SK-N-MC (cell line): ENCODE data around the gene ANKRD17.
A peak's percentile ranks its signal among the peaks of the same experiment; 100 is the strongest.

Experiments used
- DNase-seq: peaks from one replicate; pipeline ENCODE4 v3.0.0-alpha.2; 2011; ENCODE audit warnings: low read depth, low spot score
- H3K27ac ChIP-seq: fragments of 200-600 bp; sonication (generic); 2 replicates; pipeline ENCODE4 v1.5.1; 2016; ENCODE audit warnings: mixed run types
- H3K36me3 ChIP-seq: fragments of 200-600 bp; sonication (generic); 2 replicates; pipeline ENCODE4 v1.6.1; 2017; ENCODE audit warnings: antibody characterized with exemption, low read length, mixed read lengths; ENCODE audit not compliant: insufficient read depth
- H3K4me3 ChIP-seq: fragments of 200-600 bp; sonication (generic); 2 replicates; pipeline ENCODE4 v1.5.1; 2016
- H3K9ac ChIP-seq: fragments of 200-600 bp; sonication (generic); 2 replicates; pipeline ENCODE4 v1.8.0; 2017; ENCODE audit warnings: mixed run types, mixed read lengths; ENCODE audit not compliant: insufficient read length
- H3K9me3 ChIP-seq: fragments of 200-600 bp; sonication (generic); 2 replicates; pipeline ENCODE4 v1.6.1; 2017; ENCODE audit warnings: low read depth, mild to moderate bottlenecking, antibody characterized with exemption, low read length, moderate library complexity, mixed read lengths
- EZH2 ChIP-seq: fragments of 200-600 bp; sonication (generic); IDR thresholded peaks from one replicate; pipeline ENCODE4 v1.6.1; 2017; ENCODE audit warnings: antibody characterized with exemption
- FOXP2 ChIP-seq: optimal IDR thresholded peaks from 2 replicates; pipeline ENCODE3; 2011; ENCODE audit warnings: mild to moderate bottlenecking, moderate library complexity; ENCODE audit not compliant: insufficient read depth; ENCODE audit errors: extremely low read length, control extremely low read depth
- POLR2AphosphoS5 ChIP-seq: IDR thresholded peaks from 2 replicates; pipeline ENCODE4 v1.6.1; 2012; ENCODE audit warnings: mild to moderate bottlenecking, low read depth, low read length, borderline replicate concordance

Gene ANKRD17

DNA sequence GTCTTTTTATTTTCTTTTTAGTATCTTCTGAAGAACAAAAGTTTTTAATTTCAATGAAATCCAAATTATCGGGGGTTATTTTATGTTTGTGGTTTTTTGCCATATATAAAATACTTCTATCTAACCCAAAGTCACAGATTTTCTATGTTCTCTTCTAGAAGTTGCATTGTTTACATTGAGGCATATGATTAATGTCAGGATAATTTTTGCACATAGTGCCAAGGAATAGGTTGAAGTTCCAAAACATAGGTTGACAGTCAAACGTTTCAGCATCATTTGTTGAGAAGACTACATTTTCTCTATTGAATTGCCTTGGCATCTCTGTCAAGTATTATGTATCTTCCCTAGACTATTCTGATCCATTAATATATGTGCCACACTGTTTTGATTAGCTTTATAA lies 64.5 kb downstream of the ANKRD17 start:
- Histone ChIP-seq H3K4me3 (no peak overlapping the region), H3K36me3 (peaks cover 55% of the 10 kb centered on the region), H3K9ac (no peak overlapping the region), H3K9me3 (0 out of 2 replicates have a peak, but pooled peaks cover 3% of the 10 kb centered on the region), H3K27ac (no peak overlapping the region)
- TF ChIP-seq EZH2 (no peak), FOXP2 (no peak), POLR2AphosphoS5 (no peak)
- DNase-seq, result no peak

DNA sequence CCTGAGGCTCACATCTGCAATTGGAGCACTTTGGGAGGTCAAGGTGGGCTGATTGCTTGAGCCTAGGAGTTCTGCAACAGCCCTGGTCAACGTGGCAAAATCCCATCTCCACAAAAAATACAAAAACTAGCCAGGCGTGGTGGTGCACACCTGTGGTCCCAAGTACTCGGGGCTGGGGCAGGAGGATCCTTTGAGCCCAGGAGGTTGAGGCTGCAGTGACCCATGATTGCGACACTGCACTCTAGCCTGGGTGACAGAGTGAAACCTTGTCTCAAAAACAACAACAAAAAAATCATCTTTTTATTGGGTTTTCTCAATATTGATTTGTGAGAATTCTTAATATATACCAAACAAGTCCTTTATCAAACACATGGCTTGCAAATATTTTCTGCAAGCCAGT lies 64.9 kb downstream of the ANKRD17 start:
- H3K27ac ChIP-seq, result no peak overlapping the region
- H3K9ac ChIP-seq, result no peak overlapping the region
- no peak overlapping the region for H3K4me3 ChIP-seq
- no peak for TF ChIP-seq EZH2
- TF ChIP-seq FOXP2, result no peak
- no peak for TF ChIP-seq POLR2AphosphoS5
- 0 out of 2 replicates have a peak, but pooled peaks cover 3% of the 10 kb centered on the region for H3K9me3 ChIP-seq
- H3K36me3 ChIP-seq, result peaks cover 55% of the 10 kb centered on the region
- DNase-seq, result no peak

DNA sequence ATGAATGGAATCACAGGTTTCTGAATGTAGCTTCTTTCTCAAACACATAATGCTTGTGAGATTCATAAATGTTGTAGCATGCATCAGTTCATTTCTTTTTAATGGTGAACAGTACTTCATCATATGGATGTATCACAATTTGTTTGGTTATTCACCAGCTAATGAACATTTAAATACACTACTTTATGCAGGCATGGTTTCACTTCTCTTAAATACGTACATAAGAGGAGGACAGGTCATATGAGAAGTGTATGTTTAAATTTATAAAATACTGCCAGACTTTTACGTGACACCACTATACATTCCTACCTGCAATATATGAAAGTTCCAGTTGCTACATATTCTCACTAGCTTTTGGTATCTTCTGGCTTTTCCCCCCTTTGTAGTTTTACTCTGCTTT lies 65.4 kb downstream of the ANKRD17 start:
- Histone ChIP-seq H3K9me3 (0 out of 2 replicates have a peak, but pooled peaks cover 3% of the 10 kb centered on the region), H3K27ac (no peak overlapping the region), H3K9ac (no peak overlapping the region), H3K4me3 (no peak overlapping the region), H3K36me3 (peaks cover 55% of the 10 kb centered on the region)
- TF ChIP-seq EZH2 (no peak), FOXP2 (no peak), POLR2AphosphoS5 (no peak)
- DNase-seq, result no peak

DNA sequence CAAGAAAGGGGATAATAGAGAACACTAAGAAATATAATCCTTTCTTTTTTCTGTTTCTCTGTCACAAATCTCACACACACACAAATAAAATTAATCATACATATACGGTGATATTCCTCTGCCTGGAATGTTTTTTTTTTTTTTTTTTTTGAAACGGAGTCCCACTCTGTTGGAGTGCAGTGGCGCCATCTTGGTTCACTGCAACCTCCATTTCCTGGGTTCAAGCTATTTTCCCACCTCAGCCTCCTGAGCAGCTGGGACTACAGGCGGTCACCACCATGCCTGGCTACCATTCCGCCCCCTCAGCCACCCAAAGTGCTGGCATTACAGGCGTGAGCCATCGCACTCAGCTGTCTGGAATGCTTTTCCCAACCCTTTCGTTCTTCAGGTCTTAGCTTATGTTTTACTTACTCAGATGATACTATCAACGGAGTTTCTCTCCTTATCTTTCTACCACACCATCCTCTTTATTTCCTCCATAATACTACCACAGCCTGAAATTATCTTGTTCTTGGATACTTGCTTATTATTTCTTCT lies 69.3 kb downstream of the ANKRD17 start:
- Histone ChIP-seq H3K9me3 (0 out of 2 replicates have a peak, but pooled peaks cover 5% of the 10 kb centered on the region), H3K4me3 (no peak overlapping the region), H3K9ac (no peak overlapping the region), H3K27ac (no peak overlapping the region), H3K36me3 (peaks cover 67% of the 10 kb centered on the region)
- no peak for TF ChIP-seq EZH2
- no peak for TF ChIP-seq FOXP2
- TF ChIP-seq POLR2AphosphoS5, result no peak
- no peak for DNase-seq

DNA sequence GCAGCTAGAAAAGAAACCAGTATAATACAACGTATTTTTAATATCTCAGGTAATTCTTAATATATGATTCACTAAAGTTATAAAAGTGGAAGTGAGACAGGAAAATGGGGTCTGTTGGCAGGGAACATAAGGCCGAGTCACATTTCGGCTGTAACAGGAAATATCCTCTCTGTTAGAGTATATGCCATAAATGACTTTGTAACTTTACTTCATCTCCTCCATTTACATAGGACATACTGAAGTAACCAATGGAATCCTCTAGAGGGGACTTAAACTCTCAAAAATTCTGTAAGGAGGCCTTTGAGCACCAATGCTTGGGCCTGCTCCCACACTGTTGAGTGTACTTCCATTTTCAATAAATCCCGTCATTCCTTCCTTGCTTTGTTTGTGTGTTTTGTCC lies 71.3 kb downstream of the ANKRD17 start:
- H3K9me3 ChIP-seq, result 0 out of 2 replicates have a peak, but pooled peaks cover 5% of the 10 kb centered on the region
- DNase-seq, result no peak
- H3K9ac ChIP-seq, result no peak overlapping the region
- no peak overlapping the region for H3K4me3 ChIP-seq
- H3K36me3 ChIP-seq, result peaks cover 77% of the 10 kb centered on the region
- H3K27ac ChIP-seq, result peak overlapping the region; percentile 3; the same call in 1 of the 2 replicates
- TF ChIP-seq EZH2, result no peak
- no peak for TF ChIP-seq FOXP2
- TF ChIP-seq POLR2AphosphoS5, result no peak

DNA sequence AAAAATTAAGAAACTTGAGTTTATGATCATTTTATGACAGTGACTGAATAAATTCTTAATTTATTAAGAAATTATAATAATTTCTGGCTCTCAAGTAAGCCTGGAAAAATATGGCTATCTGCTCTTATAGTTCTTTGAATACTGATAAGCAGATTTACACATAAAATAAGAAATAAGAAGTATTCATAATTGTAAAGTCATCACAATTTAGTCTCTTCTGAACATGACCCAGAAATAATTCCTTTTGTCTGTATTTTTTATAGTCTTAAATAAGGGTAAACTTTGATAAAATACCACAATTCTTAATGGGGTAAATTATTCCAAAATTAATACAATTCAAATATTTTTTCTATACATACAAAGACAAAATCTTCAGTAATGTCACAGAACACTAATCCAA lies 72.7 kb downstream of the ANKRD17 start:
- Histone ChIP-seq H3K36me3 (peaks cover 70% of the 10 kb centered on the region), H3K27ac (no peak overlapping the region; the same call in 1 of the 2 replicates), H3K4me3 (no peak overlapping the region), H3K9me3 (0 out of 2 replicates have a peak, but pooled peaks cover 5% of the 10 kb centered on the region), H3K9ac (no peak overlapping the region)
- no peak for DNase-seq
- TF ChIP-seq FOXP2, result no peak
- no peak for TF ChIP-seq EZH2
- no peak for TF ChIP-seq POLR2AphosphoS5

DNA sequence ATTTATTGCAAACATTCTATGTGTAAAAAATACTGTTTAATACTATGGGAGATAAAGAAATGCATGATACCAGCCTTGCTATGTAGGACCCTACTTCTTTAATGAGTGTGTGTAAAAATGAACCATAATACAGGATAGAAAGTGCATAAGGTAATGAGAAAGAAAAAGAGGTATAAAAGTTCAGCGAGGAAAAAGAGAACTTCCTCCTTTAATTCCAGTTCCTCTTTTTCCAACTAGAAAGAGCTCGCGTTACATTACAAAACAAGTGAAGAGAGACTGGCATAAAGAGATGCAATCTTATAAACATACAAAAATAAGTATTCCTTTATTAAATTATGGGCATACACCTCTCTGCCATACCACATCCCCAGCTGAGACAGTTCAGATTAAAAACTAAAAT lies 77.4 kb downstream of the ANKRD17 start:
- no peak overlapping the region for H3K4me3 ChIP-seq
- peaks cover 8% of the 10 kb centered on the region for H3K9me3 ChIP-seq
- DNase-seq, result no peak
- H3K36me3 ChIP-seq, result peaks cover 56% of the 10 kb centered on the region
- no peak for TF ChIP-seq FOXP2
- TF ChIP-seq EZH2, result no peak
- no peak for TF ChIP-seq POLR2AphosphoS5
- H3K27ac ChIP-seq, result peak overlapping the region; percentile 71; the same call in 1 of the 2 replicates
- no peak overlapping the region for H3K9ac ChIP-seq

DNA sequence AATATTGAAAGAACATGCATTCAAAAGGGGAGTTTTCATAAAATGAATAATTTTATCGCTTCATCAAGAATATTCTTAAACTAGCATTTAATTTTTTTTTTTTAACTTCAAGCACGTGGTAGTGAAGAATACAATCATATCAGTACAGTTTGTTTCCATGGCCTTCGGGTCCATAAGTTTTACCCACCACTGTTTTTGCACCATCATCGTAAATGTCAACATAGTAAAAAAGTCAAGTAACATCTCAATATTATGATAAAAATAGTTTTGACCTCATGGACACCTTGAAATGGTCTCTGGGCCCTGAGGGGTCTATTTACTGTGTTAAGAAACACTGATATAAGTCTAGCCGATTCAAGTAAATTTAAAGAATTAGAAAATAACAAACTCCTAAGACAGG lies 80.2 kb downstream of the ANKRD17 start:
- Histone ChIP-seq H3K36me3 (peaks cover 68% of the 10 kb centered on the region), H3K27ac (no peak overlapping the region), H3K4me3 (no peak overlapping the region), H3K9me3 (peaks cover 8% of the 10 kb centered on the region), H3K9ac (no peak overlapping the region)
- TF ChIP-seq FOXP2 (no peak), EZH2 (no peak), POLR2AphosphoS5 (no peak)
- no peak for DNase-seq

DNA sequence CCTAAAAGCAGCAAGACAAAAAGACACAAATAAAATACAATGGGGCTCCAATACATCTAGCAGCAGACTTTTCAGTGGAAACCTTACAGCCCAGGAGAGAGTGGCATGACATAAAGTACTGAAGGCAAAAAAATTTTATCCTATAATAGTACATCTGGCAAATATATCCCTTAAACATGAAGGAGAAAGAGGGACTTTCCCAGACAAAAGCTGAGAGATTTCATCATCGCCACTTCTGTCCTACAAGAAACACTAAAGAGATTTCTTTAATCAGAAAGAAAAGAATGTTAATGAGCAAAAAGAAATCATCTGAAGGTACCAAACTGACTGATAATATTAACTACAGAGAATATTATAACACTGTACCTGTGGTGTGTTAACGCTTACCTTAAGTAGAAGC lies 86.4 kb downstream of the ANKRD17 start:
- peaks cover 99% of the 10 kb centered on the region for H3K36me3 ChIP-seq
- DNase-seq, result no peak
- no peak overlapping the region for H3K9ac ChIP-seq
- H3K27ac ChIP-seq, result no peak overlapping the region
- H3K4me3 ChIP-seq, result no peak overlapping the region
- TF ChIP-seq EZH2 (no peak), FOXP2 (no peak), POLR2AphosphoS5 (no peak)
- peaks cover 12% of the 10 kb centered on the region for H3K9me3 ChIP-seq
